RCC 7860 (cell line): ENCODE results near the gene ASPN.

ENCODE experiments used
- DNase-seq: peaks from one replicate; pipeline ENCODE4 v3.0.0-alpha.2; 2015; ENCODE audit warnings: low spot score
- FAIRE-seq: peaks from 2 replicates; lab custom pipeline; 2012; peaks lifted over from hg19 to GRCh38; lab: Jason Lieb, UNC

Gene ASPN

DNA sequence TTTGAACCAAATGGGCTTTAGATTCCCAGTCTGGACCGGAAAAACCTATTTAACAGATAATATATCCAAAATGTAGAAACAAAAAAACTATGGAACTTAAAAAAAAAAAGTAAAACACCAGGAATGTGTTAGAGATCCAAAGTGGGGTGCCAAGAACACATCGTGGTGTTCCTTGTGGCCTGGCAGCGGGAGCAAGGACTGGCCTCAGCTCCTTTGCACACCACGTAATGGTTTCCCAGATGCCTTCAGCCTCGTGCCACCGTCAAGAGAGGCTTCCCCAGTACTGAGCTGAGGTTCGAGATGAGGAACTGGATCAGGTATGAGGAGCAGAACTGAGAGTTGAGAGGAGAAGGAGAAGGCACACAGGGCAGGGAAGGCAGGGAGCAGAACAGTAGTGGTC, 3.5 kb downstream of the ASPN start:
- FAIRE-seq (no peak), DNase-seq (no peak)

DNA sequence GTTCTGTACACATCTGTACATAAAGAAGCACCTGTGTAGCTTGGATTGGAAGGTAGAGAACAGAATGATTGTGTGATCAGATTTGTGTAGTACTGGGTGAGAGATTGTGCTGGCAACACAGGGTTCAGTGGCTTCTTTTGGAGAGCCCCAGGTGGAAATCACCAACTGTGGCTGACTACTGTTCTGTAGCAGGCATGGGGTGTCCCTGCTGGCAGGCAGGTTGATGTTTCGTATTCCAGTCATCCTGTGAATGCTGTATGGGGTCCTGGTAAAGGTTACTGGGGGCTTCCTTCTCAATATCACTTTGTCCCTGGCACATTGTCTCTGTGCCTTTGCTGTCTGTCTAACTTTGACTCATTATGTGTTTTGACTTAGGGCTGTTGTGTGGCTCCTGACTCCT, 5.3 kb downstream of the ASPN start:
- no peak for FAIRE-seq
- DNase-seq, result no peak

DNA sequence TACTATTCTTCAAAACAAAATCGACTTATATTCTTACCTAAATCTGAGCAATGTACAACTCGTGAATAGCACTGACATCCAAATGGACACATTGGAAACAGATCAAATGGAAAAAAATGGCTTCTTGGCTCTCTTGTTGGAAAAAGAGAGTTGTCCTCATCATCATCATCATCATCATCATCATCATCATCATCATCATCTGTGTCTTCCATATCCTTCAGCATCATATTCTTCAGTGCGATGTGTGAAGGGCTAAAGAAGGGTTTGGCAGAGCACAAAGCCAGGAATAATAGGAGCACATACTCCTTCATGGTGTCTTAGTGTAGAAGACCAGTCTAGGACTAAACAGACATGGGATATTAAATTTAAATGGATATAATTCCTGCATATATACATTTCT, 7.7 kb downstream of the ASPN start:
- DNase-seq (no peak), FAIRE-seq (no peak)

DNA sequence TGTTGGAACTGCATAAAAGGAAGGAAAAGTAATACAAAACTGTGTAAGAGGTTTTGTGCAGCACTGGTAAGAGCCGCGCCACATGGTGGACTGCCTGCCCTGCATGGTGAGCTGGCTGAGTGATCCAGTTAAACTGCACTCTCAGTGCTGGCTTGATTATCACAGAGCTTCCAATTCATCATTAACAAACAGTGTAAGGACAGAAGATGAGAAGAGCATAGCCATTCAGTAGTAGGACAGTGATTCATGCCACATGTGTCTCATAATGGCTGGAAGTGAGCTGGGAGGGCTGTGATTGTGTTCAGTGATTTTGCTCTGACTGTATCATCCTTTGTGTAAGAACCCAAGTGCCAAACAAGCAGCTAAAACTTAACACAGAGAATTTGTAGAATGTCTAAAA, 14.1 kb downstream of the ASPN start:
- FAIRE-seq (no peak), DNase-seq (no peak)

DNA sequence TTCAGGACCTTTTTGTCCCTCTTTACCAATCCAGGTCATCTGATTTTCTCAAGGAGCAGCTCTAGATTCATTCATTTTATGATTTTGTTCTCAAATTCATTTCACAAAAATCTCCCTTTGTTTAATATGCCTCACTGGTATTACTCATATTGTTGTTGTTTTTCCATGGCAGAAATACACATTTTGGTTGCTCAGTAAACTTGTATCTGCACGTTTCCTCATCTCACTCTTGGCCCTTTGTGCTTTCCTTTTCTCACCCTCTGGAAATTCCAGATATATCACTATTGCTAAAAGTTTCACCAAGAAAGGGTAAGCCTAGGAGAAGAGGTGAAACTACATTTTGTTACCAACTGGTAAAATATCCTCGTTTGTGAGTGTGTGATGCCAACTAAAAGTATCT, 14.8 kb downstream of the ASPN start:
- DNase-seq (no peak), FAIRE-seq (no peak)

DNA sequence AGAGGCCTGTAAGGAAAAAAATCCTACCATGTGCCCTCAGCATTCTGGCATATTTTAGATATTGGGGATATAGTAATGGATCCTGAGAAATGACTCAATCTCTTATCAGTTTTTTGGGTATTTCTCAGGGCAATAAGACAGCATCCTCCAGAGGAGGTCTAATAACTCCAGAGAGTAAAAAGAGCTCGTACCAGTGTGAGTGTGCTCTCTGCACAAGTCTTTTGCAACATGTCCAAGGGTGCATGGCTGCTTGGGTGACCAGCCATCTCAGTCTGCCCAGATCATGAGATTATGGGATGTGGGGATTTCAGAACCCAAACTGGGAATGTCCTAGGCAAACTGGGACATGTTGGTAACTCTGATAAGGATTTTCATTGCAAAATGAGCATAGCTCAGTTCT, 15.3 kb downstream of the ASPN start:
- FAIRE-seq (no peak), DNase-seq (no peak)

DNA sequence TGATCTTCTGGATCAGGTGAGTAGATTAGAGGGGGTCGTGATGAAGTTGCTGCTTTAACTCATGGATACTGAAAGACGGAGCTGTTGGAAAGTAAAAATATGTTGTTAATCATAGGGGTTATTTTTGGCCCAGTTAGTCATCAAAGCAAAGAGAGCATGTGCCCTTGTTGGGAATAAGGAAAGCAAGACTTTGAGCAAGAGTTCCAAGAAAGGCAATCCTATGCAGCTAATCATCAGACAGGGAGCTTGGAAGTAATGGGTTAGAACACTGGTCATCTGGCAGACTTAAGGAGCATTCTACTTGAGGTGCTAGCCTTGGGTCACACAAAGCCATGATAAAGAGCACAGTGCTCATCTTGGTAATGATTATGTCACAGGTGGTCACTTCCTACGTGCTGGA, 18.3 kb downstream of the ASPN start:
- DNase-seq (no peak), FAIRE-seq (no peak)

DNA sequence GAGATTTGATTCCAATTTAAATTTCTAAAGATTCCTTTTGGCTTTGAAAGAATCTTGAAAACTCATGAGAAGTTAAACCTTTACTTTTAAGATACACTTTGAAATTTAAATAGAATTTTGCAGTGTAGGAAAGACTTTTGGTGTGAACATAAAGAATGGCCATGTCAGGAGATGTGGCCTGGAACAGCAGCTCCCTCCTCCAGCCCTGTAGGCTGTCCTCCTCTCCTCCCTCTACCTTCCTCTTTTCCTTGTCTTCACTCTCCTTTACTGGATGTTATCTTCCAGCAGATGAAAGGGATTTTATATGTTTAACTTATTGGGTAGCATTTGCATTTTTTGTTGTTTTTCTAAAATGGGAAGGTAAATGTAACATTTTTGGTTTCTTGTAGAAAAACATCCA, 18.9 kb downstream of the ASPN start:
- FAIRE-seq (no peak), DNase-seq (no peak)

DNA sequence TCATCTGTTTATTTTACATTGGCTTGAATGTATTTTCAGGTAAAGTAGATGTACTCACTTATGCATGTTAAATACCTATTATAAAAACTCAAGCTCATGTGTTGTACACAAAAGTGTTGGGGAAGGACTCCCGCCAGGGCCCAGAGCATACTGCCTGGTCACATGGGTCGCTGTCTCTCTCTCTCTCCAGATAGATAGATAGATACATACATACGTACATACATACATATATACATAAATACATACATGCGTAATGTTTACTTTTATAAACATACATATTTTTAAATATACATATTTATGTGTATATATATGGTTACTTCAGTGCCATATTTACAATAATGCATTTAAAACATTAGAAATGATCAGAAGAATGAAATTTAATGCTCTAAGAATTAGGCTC, 24.7 kb downstream of the ASPN start:
- FAIRE-seq (no peak), DNase-seq (no peak)

DNA sequence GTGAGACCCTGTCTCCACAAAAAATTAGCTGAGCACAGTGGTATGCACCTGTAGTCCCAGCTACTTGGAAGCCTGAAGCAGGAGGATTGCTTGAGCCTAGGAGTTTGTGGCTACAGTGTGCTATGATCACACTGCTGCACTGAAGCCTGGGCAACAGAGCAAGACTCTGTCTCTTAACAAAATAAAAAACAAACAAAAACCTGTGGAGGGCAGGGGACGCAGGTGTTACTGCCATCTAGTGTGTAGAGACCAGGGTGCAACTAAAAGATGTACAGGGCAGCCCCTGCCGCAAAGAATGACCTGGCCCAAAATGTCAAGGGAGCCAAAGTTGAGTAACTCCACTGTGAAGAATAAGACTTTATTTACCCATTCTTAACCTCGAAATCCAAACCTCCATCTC, 27.1 kb downstream of the ASPN start:
- no peak for FAIRE-seq
- DNase-seq, result no peak

DNA sequence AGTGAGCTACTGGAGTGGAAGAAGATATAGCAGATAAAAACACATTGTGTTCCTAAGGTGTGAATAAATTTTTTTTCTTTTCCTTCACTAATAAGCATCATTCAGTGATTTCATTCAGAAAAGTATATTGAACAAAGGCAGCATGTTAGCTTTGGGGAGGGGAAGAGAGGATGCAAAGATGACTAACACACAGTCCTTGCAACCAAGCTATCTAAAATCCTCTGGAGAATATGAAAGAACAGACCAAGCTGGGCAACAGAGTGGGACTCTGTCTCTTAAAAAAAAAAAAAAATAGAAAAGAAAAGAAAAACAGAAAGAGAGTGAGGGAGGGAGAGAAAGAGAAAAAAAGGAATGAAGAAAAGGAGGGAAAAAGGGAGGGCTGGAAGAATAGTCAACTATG, 35.8 kb downstream of the ASPN start:
- FAIRE-seq, result no peak
- DNase-seq, result no peak

DNA sequence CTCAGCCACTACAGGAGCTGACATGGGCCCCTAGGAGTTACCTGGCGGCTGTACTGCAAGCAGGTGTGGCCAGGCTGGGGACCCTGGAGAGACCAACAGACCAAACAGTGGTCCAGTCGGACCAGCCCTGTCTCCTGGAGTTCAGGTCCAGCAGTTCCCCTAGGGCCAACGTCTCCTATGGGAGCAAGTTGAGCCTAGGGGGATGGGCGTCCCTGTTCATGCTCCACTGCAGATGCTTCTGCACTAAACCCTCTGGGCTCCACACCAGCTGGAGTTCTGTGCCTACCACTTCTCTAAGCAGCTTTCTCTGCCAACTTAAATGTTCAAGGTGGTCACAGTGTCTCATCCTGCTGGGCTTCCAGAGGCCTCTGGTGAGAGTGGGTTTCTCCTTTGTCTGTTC, 37.5 kb downstream of the ASPN start:
- DNase-seq, result no peak
- no peak for FAIRE-seq

DNA sequence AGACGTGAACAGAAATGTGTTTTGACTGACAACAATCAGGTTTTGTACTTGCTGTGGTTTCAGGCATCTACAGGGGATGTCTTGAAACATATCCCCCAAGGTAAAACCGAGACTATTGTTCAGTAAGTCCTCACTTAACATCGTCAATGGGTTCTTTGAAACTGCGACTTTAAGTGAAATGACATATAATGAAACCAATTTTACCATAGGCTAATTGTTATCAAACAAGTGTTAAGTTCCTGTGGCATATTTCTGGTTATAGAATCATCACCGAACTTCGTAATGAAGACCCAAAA, 41.6 kb downstream of the ASPN start:
- FAIRE-seq (no peak), DNase-seq (no peak)

DNA sequence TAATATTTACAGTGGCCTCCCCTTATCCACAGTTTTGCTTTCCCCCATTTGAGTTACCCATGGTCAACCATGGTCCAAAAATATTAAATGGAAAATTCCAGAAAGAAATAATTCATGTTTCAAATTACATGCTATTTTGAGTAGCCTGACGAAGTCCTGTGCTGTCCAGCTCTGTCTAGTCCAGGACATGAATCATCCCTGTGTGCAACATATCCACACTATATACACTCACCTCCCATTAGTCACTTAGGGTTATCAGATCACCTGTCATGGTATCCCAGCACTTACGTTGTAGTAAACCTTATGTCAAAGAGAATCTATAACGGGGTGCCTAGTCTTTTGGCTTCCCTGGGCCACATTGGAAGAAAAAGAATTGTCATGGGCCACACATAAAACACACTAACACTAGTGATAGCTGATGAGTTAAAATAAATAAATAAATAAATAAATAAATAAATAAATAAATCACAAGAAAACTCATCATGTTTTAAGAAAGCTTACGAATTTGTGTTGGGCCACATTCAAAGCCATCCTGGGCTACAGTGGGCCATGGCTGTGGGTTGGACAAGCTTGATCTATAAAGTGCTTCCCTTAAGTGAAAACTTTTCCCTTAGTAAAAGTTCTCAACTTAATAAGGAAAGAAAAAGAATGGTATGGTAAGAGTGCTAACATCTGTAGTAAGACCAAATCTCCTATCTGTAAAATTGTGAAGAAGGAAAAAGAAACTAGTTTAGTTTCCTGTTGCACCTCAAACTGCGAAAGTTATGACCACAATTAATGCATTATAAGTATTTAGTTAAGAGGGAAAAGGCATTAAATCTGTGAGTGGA, 42.2 kb downstream of the ASPN start:
- peak; percentile 24 for DNase-seq
- no peak for FAIRE-seq

DNA sequence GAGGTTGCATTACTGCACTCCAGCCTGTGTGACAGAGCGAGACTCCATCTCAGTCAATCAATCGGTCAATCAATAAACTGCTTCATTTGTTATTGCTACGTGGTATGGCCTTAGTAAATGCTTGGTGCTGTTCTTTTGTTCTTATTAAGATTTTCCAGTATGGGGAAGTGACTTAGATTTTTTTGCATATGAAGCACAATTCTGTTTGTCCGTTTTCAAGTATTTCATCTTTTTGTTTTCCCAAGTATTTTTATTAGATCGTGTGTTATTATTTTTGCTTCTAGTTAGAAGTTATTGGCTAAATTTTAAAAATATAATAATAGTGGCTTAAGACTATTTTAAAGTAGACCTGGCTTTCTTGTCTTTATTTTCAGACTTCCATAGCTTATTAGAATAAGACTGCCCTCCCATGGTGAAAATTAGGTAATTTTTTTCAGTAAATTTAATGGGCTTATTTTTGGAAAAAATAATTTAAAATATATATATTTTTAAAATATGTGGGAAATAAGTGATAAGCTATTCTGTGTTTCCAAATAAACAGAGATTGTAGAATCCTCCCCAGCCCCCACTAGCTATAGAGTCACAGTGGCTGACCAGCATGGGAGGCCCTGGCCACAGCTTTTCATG, 43.3 kb downstream of the ASPN start:
- peak; percentile 83 for FAIRE-seq
- DNase-seq, result no peak

DNA sequence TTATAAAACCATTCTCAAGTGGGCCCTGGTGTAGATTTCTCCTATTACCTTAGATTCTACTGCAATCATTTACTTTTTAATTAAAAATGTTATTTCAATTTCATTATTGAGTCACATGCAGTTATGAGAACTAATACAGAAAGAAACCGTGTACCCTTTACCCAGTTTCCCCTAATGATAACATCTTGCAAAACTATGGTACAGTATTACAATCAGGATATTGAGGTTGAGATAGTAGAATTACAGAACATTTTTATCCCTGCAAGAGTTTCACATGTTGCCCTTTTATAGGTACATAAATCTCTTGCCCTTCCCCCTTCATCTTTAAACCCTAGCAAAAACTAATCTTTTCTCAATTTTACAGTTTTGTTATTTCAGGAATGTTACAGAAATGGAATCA, 47.0 kb downstream of the ASPN start:
- DNase-seq, result no peak
- FAIRE-seq, result no peak

DNA sequence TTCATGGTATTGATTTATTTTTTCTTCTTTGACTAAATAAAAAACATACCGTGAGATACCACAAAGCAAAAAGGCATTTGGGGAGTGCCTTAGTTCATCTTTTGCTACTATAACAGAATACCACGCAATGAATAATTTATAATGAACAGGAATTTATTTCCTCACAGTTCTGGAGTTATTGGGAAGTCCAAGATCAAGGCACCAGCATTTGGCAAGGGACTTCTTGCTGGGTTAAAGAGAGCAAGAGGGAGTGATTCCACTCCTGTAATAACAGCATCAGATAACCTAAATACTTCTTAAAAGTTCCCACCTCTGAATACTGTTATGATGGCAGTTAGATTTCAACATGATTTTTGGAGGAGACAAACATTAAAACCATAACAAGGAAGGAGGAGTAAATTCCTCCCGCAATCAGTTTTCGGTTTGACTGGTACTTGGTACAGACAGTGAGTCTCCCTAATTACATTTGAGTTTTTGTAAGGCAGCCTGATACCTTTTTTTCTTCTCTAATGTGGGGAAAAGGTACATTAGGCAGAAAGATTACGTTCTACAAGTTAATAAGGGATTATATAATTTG, 49.2 kb downstream of the ASPN start:
- DNase-seq (no peak), FAIRE-seq (no peak)

DNA sequence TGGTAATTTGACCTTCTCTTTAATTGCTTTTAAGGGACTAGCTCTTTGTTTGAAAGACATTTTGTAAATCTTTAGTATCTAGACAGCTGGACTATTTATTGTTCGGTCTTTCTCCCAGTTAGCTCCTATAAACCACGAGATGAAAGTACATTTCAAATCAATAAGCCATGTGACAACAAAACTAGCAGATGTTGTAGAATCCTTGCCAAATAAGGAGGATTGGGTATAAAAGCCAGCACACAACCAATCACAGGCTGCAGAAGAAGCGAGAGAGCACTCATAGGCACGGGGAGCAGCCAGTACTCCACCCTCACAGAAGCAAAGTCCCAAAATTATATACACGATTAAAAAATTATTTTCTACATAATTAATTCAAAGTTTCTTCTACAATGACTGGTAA, 50.0 kb downstream of the ASPN start:
- DNase-seq (no peak), FAIRE-seq (no peak)

DNA sequence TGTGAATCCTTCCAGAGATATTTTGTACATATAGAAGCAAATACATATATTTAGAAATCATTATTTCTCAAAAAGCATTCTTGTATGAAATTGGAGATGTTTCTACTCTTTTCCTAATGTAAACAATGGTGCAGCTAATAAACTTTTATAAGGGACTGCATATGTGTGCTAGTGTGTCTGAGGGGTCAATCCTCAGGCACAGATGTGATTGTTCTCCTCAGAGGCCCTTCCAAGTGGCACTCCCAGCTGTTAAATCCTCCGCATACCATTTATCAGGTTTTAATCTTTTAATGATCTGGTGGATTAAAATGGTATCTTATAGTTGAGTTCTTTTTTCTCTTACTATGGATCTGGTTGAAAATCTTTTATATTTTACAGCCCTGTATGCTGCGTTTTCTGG, 52.5 kb downstream of the ASPN start:
- DNase-seq (no peak), FAIRE-seq (no peak)

DNA sequence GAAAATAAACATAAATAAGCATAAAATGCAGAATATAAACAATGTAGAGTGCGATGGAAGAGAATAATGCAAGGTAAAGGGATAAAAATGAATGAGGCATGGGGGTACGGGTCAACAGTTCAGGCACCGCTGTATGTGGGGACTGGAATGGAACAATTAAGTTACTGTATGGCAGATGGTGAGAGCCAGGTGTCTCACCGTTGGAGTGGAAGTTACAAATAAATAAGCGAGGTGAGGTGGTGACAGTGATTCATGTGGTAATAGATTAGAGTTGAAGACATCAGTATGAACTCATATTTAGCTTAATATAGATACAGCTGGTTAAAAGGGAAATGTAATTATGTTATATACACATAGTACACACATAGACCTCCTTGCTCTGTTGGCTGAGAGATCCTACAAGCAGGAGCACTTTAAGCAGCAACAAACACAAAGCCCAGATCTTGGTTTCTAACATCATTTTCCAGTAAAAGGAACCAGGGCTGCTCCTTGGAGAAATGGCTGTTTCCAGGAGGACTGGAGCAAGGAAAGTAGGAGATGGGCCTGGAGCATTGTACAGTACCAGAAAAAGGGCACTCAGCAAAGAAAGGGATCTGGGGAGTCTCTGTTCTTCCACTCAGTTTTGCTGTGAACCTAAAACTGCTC, 55.7 kb downstream of the ASPN start:
- DNase-seq, result no peak
- FAIRE-seq, result no peak

DNA sequence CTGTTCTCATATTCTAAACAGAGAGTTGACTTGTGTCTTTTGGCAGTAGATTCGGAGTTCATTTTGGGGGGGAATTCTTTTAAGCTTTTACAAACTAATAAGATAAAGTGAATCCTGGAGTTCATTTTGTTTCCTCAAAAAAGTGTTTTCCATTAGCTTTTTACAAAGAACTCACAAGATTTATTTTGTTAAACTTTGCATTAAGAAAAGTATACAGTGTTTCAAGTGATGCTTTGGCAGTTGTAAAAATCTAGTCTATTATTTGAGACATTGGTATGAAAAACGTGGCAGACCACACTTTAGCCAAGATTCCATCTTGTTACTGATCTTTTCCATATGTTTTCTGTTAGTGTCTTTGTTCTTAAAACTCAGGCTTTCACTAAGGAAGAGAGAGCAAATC, 56.8 kb downstream of the ASPN start:
- FAIRE-seq, result no peak
- no peak for DNase-seq

DNA sequence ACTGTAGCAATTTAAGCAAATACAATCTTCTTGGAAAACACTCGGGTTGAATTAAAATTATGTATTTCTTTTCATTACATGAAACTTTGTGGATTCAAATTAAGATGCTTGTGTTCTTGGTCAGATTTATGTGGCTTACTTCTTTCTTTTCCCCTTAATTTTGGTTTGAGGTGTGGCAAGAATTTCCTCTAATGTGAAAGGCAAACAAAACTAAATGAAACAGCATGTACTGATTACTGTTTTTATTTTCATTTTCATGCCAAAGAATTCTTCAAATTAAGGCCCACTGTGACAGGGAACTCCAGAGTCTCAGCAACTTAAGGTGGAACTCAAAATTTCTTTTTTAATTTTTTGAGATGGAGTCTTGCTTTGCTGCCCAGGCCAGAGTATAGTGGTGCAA, 58.0 kb downstream of the ASPN start, which contains the start of gene OMD:
Gene OMD (minus strand): TSS at position 132 of the 400 bp plus-strand sequence. CDS start 6,913 bp downstream, outside the sequence.
- DNase-seq, result no peak
- no peak for FAIRE-seq
